Thyroid gland (tissue), 4 donors: ENCODE measurements around the gene GCC2. TPM values are rescaled to one million over a fixed set of nuclear protein-coding genes. Genes with fewer than 3 reads are reported as not detected.

Experiments used
- DNase-seq, 2 donors: peaks; one replicate each; pipeline ENCODE4 v3.0.0-alpha.2; 2019
- H3K27ac ChIP-seq, 3 donors: fragments of 200-600 bp; sonication (generic); 1 replicate in 2 of 3; 2 replicates in 1 of 3; pipeline ENCODE4 v1.5.1; 2016 to 2019; ENCODE audit warnings: mild to moderate bottlenecking in 1 of 3, moderate library complexity in 1 of 3
- H3K27me3 ChIP-seq: fragments of 200-600 bp; sonication (generic); one replicate; pipeline ENCODE4 v1.5.1; 2019
- H3K36me3 ChIP-seq, 2 donors: fragments of 200-600 bp; sonication (generic); one replicate each; pipeline ENCODE4 v1.5.1; 2016 to 2019
- H3K4me1 ChIP-seq, 2 donors: fragments of 200-600 bp; sonication (generic); one replicate each; pipeline ENCODE4 v1.5.1; 2017 to 2019
- H3K4me3 ChIP-seq, 3 donors: fragments of 200-600 bp; sonication (generic); replicated peaks in 1 of 3; 1 replicate in 2 of 3; 2 replicates in 1 of 3; pipeline ENCODE4 v1.5.1; 2016; ENCODE audit warnings: mild to moderate bottlenecking in 1 of 3
- H3K9me3 ChIP-seq: fragments of 200-600 bp; sonication (generic); one replicate; pipeline ENCODE4 v1.5.1; 2017
- POLR2A ChIP-seq, 2 donors: fragments of 450-650 bp; IDR thresholded peaks; one replicate each; pipeline ENCODE4 v1.6.1; 2017; ENCODE audit warnings: antibody characterized with exemption in 2 of 2, mild to moderate bottlenecking in 2 of 2, moderate library complexity in 1 of 2
- WGBS, 2 donors: methylation state at CpG; one replicate each; pipeline ENCODE4 v1.1.5; 2017; 5-methylcytosine and 5-hydroxymethylcytosine counted together
- intact Hi-C: fragments of 100-400 bp; cut with DNase I; formaldehyde crosslinking; loops from one replicate; pipeline ENCODE4 v1.15.1; 2023
- total RNA-seq, 4 donors: library from RNA; depleted of rRNA; stranded (reverse); fragments of >200 nt; gene quantifications; one replicate each; pipeline ENCODE4 v1.2.3, GENCODE V29; 2016
- TF ChIP-seq, protein P1 (sequence below), 6 experiments: fragments of 200-600 bp in 3 of 6; fragments of 450-650 bp in 3 of 6; sonication (generic) in 3 of 6; IDR thresholded peaks; one replicate each; pipeline ENCODE4 v1.5.1; 2016 to 2019; ENCODE audit warnings: antibody characterized with exemption in 6 of 6, mild to moderate bottlenecking in 2 of 6, inconsistent platforms in 1 of 6, moderate library complexity in 1 of 6

Gene GCC2
- total RNA-seq, 4 donors from 2014 or later = 41.4 to 59.4 (median 54.0) TPM

DNA sequence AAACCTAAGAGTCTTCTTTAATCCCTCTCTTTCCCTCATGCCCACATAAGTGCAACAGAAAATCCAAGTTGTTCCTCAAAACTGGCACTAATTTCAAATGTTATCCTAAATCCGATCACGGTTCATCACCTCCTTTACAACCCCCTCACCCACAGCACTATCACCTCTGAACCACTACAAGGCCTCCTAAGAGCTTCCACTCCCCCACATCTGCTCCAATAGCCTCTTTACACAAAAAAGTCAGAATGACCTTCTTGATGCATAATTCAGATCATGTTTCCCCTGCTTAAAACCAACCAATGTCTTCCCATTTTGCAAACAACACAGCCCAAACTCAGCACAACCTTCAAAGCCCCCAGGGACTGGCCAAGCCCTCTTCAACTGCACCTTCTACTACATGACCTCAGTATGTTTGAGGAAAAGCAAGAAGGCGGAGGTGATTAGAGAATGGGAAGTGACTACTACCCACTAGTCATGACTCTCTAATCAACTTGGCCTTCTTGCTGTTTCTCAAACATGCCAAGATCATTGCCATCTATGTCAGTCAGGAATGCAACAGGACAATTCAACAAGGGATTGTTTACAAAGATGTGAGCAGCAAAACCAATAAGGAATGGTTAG lies 34.6 kb upstream of the GCC2 start:
- Histone ChIP-seq H3K4me3 (no peak overlapping the region), H3K27ac (no peak overlapping the region), H3K36me3 (no peaks in the 10 kb centered on the region), H3K9me3 (no peaks in the 10 kb centered on the region), H3K4me1 (no peaks in the 10 kb centered on the region), H3K27me3 (no peaks in the 10 kb centered on the region)
- DNase-seq = no peak
- intact Hi-C loops = no loop called here
- 92 to 95% methylated on average over 3 of the region's 3 CpGs for WGBS, 2 donors
- TF ChIP-seq, protein P1, sequence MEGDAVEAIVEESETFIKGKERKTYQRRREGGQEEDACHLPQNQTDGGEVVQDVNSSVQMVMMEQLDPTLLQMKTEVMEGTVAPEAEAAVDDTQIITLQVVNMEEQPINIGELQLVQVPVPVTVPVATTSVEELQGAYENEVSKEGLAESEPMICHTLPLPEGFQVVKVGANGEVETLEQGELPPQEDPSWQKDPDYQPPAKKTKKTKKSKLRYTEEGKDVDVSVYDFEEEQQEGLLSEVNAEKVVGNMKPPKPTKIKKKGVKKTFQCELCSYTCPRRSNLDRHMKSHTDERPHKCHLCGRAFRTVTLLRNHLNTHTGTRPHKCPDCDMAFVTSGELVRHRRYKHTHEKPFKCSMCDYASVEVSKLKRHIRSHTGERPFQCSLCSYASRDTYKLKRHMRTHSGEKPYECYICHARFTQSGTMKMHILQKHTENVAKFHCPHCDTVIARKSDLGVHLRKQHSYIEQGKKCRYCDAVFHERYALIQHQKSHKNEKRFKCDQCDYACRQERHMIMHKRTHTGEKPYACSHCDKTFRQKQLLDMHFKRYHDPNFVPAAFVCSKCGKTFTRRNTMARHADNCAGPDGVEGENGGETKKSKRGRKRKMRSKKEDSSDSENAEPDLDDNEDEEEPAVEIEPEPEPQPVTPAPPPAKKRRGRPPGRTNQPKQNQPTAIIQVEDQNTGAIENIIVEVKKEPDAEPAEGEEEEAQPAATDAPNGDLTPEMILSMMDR (IDR thresholded peaks at IDR 0.05) = no peak
- TF ChIP-seq POLR2A (IDR thresholded peaks at IDR 0.05) = no peak

- Histone ChIP-seq H3K4me1 (no peaks in the 10 kb centered on the region), H3K36me3 (no peaks in the 10 kb centered on the region), H3K27ac (no peak overlapping the region), H3K27me3 (no peaks in the 10 kb centered on the region), H3K4me3 (no peak overlapping the region), H3K9me3 (no peaks in the 10 kb centered on the region)
- 94 to 97% methylated on average over 2 of the region's 2 CpGs for WGBS, 2 donors
- intact Hi-C loops = no loop called here
- no peak for DNase-seq
- TF ChIP-seq POLR2A (IDR thresholded peaks at IDR 0.05) = no peak
- TF ChIP-seq, protein P1 (IDR thresholded peaks at IDR 0.05) = no peak
Measured at GRCh38 chr2:108414945-108415344, 34.1 kb upstream of the GCC2 start.

GRCh38 chr2:108417254-108417653 lies 31.8 kb upstream of the GCC2 start:
- no peak for DNase-seq
- no peaks in the 10 kb centered on the region for H3K4me1 ChIP-seq
- no peak overlapping the region for H3K4me3 ChIP-seq
- intact Hi-C loops = no loop called here
- H3K27me3 ChIP-seq = no peaks in the 10 kb centered on the region
- WGBS, 2 donors = 72 to 78% methylated on average over 2 of the region's 2 CpGs
- H3K9me3 ChIP-seq = no peaks in the 10 kb centered on the region
- no peaks in the 10 kb centered on the region for H3K36me3 ChIP-seq
- H3K27ac ChIP-seq = no peak overlapping the region
- TF ChIP-seq POLR2A (IDR thresholded peaks at IDR 0.05) = no peak
- TF ChIP-seq, protein P1 (IDR thresholded peaks at IDR 0.05) = no peak

- H3K36me3 ChIP-seq = no peaks in the 10 kb centered on the region
- H3K4me1 ChIP-seq = no peaks in the 10 kb centered on the region
- no peaks in the 10 kb centered on the region for H3K27me3 ChIP-seq
- 74 to 80% methylated on average over 4 of the region's 4 CpGs for WGBS, 2 donors
- TF ChIP-seq POLR2A (IDR thresholded peaks at IDR 0.05) = no peak
- TF ChIP-seq, protein P1 (IDR thresholded peaks at IDR 0.05) = no peak
- DNase-seq = no peak
- no peak overlapping the region for H3K4me3 ChIP-seq
- no peak overlapping the region for H3K27ac ChIP-seq
- intact Hi-C loops = no loop called here
- H3K9me3 ChIP-seq = no peaks in the 10 kb centered on the region
Measured at GRCh38 chr2:108418416-108418815, 30.6 kb upstream of the GCC2 start.

- Histone ChIP-seq H3K36me3 (no peaks in the 10 kb centered on the region), H3K27me3 (no peaks in the 10 kb centered on the region), H3K27ac (no peak overlapping the region), H3K4me3 (no peak overlapping the region), H3K9me3 (no peaks in the 10 kb centered on the region), H3K4me1 (no peaks in the 10 kb centered on the region)
- TF ChIP-seq, protein P1 (IDR thresholded peaks at IDR 0.05) = no peak
- TF ChIP-seq POLR2A (IDR thresholded peaks at IDR 0.05) = no peak
- intact Hi-C loops = no loop called here
- 93 to 95% methylated on average over 1 of the region's 1 CpG for WGBS, 2 donors
- no peak for DNase-seq
Measured at GRCh38 chr2:108423067-108423466, 25.9 kb upstream of the GCC2 start.
